Activated T-cell treated with anti-CD3 and anti-CD28 coated beads for 48 hours (primary cell): ENCODE measurements around the gene STARD10.
"Not testable (repeated sequence)": the region's sequence is repeated elsewhere in the genome, so short reads cannot be mapped to it uniquely, and the experiment has no call there.

ENCODE experiments used
- DNase-seq: peaks from one replicate; pipeline ENCODE4 v3.0.0-alpha.2; 2020; ENCODE audit warnings: low read depth

Gene STARD10

DNA sequence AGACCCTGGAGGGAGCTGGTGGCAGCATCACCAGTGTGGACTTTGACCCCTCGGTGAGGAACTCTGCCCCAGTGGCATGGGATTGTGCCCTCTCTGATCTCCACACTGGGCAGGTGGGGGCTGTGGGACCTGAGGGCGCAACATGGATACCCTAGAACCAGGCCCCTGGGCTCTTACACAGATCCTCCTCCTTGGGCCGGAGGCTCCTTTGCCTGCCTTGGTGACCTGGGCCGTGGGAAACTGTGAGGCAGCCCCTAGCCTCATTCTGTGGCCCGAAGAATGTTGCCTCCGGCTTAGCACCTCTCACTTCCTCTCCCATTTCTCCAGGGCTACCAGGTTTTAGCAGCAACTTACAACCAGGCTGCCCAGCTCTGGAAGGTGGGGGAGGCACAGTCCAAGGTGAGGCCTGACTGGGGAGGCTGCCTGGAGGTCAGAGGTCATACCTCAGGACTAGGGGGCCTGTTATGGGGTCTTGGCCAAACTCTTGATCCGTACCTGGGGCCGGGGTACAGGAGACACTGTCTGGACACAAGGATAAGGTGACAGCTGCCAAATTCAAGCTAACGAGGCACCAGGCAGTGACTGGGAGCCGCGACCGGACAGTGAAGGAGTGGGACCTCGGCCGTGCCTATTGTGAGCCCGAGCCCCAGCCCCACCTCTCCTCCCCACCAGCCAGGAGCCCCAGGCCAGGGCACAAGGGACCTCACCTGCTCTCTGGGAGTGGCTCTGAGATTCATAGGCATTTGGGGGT lies 32.5 kb upstream of the STARD10 start:
- no peak for DNase-seq

DNA sequence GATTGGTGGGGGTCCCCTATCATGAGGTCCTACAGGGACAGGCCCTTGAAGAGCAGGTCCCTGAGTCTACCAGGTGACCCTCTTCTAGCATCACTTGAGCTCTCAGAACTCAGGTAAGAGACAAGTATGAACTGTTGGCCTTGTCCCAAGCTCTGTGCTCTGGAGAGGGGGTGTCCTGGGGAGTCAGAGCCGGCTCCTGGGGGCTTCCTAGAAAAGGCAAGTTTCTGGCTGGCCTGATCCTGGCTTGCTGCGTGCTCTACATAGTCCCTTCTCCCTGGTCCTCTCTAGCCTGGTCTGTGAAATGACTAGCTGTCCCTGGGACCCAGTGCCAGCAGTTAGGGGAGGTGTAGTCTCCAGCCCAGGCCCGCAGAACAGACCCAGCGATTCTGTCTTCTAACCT lies 31.8 kb upstream of the STARD10 start:
- DNase-seq: no peak

DNA sequence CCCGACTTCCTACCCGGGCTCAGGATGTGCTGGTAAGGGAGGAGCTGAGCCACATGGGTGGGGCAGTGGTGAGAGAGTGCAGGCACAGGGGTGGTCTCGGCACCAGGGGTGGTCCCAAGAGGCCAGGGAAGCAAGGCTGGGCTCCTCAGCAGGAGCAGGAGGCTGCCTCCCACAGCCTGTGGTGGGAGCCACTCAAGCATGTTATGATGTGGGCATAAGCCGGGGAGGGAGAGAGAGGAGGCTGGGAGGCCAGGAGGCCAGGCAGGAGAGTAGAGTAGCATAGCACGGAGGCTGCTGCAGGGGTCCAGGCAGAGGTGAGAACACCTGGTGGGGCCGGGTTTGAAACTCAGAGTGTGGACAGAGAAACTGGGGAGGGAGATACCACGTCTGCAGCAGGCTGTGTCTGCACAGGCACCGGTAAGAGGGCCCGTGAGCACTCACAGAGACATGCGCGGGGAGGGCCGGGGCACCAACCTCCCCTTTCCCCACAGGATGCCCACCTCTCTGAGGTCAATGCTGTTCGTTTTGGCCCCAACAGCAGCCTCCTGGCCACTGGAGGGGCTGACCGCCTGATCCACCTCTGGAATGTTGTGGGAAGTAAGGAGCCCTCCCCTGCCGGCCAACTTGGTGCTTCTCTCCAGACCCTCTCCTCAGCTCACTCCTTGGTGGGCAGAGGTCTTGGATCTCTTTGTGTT lies 31.1 kb upstream of the STARD10 start:
- no peak for DNase-seq

DNA sequence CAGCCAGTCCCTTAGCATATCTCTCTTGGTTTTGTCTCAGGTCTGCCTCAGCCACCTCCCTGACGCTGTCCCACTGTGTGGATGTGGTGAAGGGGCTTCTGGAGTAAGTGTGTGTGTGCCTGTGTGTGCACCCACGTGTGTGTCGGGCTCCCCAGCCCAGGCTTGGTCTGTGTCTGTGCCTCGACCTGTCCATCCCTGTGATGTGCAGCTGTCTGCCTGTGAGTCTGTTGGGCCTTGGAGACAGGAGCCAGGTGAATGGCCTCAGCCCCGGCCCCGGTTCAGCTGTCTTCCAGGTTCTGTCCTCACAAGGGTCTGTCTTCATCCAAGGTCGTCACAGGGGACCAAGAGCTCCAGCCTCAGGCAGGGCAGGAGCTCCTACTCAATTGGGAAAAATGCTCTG lies 30.2 kb upstream of the STARD10 start:
- no peak for DNase-seq

DNA sequence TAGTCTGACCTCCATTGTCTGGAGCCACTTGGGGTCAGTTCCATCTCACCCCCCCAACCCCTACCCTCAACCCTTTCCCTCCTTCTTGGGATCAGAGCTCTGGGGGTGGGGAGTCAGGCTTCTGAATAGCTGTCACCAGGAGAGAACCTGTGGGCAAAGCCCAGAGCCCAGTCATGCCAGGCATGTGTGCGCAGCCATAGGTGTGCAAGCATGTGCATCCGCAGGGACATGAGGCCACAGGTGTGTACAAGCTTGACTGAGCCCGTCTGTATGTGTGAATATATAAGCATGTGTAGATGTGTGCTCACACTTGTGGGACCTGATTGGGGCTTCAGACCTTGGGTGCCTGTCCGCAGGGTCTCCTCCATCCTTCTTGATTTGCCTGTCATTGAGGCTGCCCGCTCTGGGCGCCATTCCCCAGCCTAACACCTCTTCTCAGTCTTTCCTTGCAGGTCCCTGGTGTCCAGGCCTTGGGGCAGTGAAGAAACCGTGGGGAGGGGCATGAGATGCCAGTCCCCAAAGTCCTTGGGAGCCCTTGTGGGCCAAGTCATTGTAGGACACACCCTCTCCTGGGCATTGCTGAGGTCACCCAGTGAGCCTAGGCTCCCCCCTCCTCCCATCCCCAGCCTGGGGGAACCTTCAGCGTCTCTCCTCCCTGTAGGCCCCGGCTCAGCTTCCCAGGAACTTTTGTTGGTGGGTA lies 29.4 kb upstream of the STARD10 start:
- no peak for DNase-seq

DNA sequence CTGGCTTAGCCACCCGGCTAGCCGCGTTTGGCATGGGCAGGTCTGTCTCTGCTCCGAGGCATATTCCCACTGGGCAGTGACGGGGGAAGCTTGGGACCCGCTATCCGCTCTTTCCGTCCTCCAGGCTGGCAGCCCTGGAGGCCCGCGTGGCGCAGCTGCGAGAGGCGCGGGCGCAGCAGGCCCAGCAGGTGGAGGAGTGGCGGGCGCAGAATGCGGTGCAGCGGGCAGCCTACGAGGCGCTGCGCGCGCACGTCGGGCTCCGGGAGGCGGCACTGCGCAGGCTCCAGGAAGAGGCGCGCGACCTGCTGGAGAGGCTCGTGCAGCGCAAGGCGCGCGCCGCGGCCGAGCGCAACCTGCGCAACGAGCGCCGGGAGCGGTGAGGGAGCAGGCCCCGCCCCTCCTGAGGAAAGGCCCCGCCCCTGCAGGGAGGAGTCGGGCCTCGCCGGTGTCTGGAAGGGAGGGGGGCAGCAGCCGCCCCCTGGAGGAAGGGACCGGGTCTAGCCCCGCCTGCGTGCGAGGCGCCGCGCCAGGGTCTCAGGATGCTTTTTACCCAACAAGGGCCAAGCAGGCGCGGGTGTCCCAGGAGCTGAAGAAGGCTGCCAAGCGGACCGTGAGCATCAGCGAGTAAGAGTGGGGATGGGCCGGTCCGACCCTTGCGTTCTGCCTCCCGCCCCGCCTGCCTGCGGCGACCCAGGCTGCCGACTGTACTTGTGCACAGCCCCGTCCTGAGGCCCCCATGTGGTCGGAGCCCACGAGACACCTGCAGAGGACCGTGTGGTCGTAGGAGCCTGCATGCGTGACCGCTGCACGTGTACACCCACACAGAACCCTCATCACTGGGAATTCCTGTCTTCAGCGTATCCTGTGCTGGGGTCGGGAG lies 28.3 kb upstream of the STARD10 start:
- DNase-seq: peak; percentile 74

DNA sequence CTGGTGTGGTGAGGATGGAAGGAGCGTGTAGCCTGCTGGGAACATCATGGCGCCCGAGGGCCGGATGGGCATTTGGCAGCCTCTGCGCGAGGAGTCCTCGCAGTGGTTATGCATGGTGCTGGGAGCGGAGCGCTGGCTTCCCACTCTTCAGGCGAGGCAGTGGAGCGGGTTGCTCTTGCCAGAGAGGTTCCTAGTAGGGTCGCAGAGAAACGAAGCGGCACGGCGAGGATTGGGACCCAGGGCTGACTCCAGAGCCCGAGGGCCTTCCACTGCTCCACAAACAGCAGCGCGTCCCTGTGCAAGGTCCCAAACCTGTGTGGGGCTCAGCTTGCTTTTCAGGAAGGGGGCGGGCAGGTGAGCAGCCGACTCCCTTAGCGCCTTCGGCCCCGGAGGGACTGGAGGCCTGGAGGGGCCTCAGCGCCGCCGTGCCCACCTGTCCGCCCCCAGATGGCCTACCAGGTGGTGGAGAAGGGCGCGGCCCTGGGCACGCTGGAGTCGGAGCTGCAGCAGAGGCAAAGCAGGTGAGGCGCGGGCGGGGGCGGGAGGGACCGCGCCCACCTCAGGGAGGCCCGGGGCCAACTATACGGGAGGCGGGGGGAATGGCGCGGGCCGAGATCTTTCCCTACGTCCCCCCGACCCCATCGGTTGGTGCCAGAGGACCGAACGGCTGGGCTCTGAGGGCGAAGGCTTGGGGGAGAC lies 27.5 kb upstream of the STARD10 start:
- DNase-seq: no peak

DNA sequence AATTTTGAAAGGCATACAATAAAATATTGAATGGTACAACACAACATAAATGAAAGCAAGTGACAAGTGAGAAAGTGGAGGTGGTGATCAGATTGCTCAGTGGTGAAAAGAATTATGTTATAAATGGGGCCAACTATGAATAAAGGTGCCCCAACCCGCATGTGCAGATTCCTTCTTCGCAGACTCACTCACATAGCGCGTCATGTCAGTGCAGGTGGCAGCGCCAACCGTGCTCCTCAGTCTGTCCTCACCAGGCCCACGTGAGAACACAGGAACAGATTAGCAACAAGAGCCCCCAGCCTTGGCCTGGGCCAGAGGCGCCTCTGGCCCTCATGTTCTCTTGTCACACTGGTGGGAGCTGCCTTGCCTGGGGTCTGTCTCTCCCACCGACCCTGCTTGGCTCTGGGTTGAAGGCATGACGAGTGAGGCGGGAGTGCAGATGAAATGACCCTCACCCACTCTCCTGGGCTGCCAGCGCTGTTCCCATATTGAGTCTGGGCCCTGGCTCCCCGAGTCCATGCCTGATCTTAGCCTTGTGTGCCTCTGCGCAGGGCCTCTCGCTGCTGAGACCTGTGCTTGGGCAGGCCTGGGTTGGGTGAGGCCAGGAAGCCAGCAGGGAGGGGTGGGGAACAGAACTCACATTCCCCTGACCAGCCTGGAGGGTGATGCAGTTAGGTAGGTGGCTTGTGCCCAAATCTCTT lies 26.7 kb upstream of the STARD10 start:
- DNase-seq: no peak

DNA sequence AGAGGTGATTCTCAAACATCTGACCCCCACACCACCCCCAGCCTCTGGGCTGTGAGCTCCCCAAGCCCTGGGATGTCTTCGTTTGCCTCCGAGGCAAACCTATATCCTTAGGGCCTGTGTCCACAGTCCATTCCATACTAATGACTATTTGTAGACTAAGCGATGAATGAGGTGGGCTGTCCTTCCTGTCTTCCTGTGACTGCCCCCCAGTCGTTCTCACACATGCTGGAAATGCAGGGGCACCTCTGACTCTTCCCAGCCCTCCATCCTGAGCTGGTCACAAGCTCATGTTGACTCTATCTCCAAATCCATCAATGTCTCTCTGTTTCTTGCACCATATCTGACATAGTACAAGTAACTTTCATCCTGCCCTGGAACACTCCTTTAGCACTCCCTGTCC lies 25.1 kb upstream of the STARD10 start:
- DNase-seq: no peak

DNA sequence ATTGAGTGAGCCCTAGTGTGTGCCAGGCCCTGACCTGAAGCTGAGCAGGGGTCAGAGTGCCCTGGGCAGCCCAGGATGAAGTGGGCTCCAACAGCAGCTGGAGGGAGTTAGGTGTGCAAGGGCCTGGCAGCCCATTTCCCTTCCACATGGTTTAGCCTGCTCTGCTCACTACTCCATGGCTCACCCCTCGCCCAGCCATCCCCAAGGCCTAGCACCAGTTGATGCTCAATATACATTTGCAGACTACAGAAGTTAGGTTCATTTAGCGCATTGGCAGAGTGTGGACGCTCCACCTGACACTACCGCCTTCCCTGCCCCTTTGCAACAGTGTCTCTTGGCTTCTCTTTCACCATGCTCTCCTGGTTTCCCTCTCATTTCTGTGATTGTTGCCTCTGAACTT lies 24.1 kb upstream of the STARD10 start:
- no peak for DNase-seq

DNA sequence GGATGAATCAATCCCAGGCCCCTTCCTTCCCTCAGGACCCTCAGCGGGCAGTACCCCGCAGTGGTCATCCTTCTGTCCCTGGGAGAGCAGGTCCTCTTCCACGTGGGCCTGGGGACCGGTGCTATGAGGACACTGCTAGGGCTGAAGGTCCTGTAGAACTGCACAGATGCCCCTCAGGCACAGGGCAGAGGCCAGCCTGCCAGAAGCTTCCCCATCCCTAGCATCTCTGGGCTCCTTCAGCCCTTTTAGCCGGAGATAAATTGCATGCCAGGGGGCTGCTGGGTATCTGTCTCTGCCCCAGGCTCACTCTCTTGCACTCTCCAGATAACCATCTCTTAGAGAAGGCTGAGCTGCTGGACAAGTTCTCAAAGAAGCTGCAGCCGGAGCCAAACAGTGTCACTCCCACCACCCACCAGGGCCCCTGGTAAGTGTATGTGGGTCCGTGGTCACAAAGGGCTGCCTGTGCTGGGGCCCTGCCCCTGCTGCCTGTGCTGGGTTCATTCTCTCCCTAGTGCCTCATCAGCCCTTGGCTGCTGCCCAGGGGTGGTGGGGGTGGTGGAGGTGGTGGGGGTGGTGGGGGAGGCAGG lies 22.6 kb upstream of the STARD10 start:
- no peak for DNase-seq

DNA sequence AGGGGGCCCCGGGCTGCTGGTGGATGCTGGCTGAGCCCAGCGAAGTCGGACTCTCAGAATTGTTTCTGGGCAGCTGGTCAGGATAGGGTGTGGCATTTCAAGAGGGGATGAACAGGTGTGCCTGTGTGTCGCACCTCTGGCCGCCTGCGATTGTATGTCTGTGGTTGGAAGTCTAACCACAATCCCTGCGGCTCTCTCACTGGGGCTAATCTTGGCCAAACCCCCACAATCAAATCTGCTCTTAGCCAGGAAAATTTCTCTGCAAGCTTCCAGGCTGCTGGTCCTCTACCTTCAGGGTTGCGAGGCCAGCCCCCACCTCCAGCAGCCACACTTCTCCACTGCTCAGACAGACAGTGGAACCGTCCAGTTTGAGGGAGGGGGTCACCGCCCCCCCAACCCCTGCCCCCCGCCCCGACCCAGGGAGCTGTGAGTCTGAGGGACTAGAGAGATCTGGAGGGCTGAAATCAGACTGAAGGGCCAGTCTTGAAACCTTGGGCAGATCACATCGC lies 21.3 kb upstream of the STARD10 start:
- DNase-seq: no peak

DNA sequence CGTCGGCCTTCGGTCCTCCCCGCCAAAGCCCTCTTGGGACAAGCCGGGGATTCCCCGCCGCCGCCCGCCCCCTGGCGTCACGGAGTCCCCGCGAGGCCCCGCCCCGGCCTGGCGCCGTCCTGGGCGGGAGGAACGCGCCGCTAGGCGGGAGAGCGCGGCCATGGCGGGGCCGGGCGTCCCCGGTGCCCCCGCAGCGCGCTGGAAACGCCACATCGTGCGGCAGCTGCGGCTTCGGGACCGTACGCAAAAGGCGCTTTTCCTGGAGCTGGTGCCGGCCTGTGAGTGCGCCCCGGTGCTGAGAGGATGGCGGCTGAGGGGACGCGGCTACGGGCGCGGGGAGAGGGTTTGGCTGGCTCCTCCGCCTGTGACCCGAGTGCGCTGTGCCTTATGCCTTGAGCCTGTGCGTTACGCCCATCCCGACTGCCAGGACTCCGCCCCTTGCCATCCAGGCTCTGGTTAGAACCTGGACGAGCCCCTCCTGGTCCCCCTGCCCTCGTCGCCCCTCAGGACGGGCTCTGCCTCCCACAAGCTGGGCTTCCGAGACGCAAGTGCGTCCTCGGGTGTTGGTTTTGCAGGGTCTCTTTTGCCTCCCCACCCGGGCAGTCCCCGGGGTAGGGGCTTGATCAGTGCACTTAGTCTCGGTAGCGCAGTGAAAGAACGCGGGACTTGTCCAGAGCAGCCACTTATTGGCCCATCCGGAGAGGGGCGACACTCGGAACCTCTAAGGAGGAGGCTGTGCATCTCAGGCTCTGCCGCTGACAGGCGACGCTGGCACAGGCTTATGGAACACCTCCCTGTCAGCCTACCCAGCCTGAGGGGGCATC lies 20.7 kb upstream of the STARD10 start, which contains the start of gene ATG16L2:
Gene ATG16L2, plus strand, starts transcription at position 126 of the 824 bp plus-strand sequence. Its CDS starts 35 bp downstream, at position 161.
- peak; percentile 92 for DNase-seq

DNA sequence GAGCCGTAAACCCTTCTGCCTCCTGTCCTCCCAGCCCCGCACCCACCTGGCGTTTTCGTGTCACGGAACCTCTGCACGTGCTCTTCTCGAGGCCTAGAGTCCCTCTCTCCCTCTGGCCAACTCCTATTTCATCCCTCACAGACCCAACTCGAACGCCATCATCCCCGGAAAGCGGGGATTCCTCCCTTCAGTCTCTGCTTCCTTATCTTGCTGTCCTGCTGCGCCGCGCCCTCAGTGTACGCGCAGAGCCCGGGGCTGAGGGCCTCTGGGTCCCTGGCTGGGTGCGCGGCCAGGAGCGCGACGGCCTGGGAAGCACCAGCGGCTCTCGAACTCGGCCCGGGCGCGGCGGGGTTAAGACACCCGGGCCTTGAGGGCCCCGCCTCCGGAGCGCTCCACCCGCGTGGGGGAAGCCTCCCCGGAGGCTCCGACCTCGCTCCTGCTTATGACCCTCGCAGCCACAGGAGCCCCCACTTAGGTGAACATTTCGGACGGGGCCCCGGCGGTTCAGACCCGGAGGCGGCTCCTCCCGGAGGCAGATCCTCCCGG lies 20.0 kb upstream of the STARD10 start:
- peak; percentile 81 for DNase-seq

DNA sequence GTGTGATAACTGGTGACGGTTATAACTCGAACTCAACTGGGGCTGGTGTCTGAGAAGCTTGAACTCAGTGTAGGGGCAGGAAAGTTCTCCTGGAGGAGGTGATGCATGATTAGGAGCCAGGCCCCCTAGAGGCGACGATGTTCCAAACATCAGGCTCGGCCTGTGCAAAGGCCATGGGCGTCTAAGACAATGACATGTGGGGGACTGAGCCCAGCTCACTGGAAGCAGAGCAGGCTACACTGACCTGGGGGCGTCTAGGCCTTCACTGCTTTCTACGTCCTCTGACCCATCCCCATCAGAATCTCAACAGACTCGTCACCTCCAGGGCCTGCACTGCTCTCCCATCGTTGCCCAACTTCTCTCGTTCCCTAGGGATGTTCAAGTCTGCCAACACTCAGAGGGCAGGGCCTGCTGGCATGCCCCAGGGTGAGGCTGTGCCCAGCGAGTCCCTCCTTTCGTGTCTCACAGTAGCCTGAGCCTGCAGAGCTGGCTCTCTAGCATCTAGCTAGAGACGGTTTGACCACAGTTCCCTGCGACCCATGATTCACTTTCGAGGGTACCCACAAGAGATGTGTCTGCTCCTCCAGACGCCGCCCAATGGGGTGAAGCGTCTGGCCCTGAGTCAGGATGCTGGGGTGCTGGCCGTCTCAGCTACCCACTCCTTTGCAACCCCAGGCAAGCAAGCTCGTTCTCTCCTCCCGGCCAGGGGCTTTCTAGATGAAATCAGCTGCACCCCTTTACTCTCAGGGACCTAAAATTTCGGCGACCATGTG lies 19.3 kb upstream of the STARD10 start:
- DNase-seq: peak; percentile 77

DNA sequence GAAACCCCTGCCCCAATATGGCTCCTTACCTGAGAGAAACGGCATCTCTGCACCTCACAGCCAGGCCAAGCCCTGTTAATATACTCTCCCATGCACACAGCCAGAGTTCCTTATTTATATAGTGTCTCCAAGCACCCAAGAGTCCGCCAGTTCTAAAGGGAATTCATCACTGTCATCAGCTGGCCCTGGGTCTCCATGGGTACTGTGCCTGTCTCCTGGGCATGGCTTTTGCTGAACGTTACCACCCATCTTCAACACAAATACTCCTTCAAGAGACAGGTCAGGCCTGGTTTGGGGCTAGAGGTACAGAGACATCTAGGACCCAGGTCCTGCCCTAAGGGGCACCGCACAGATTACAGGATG lies 18.7 kb upstream of the STARD10 start:
- no peak for DNase-seq

DNA sequence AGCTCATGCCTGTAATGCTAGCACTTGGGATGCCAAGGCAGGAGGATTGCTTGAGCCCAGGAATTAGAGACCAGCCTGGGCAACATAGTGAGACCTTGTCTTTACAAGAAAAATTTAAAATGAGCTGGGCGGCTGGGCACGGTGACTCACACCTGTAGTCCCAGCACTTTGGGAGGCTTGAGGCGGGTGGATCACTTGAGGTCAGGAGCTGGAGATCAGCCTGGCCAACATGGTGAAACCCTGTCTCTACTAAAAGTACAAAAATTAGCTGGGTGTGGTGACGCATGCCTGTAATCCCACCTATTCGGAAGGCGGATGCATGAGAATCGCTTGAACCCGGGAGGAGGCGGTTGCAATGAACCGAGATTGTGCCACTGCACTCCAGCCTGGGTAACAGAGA lies 17.8 kb upstream of the STARD10 start:
- DNase-seq: not testable (repeated sequence)

DNA sequence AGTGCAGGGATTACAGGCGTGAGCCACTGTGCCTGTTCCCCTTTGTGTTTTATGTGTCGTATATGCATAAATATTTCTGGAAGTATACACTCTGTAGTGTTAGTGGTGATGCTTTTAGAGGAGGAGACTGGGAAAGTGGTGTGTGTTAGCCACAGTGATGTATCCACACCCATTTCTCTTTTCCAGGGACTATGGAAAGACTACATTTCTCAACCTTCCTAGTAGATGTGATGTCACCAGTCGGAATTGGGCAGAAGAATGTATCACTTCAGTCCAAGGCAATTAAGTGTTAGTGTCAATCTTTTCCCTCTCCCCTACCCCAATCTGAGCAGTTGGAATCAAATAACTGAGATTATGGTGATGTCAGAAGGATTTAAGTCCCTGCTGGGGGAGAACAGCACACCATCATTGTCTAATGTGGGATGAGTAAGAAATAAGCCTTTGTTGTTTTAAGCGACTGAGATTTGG lies 14.5 kb upstream of the STARD10 start:
- DNase-seq: no peak
